ENCODE results near the gene FAM131C. TPM values are rescaled to one million over a fixed set of nuclear protein-coding genes. Genes with fewer than 3 reads are reported as not detected.
A peak's percentile ranks its signal among the peaks of the same experiment; 100 is the strongest.

FAM131C gene
- total and polyA plus RNA-seq, 5 donors, result 2.6 to 11.5 (median 4.5) TPM

DNA sequence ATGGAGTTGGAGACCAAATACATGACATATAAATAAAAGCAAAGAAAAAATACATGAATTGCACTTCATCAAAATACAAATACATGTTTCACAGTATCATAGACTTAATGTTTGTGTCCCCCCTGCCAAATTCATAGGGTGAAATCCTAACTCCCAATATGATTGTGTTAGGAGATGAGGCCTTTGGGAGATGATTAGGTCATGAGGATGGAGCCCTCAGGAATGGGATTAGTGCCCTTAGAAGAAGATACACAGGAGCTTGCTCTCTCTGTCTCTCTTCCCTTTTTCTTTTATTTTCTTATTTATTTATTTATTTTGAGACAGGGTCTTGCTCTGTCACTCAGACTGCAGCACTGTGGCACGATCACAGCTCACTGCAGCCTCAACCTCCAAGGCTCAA lies 26.0 kb upstream of the FAM131C start:
- intact Hi-C loops (cut with DNase I), result no loop called here
- 96% methylated on average over 1 of the region's 1 CpG for WGBS
- no peak for ATAC-seq

DNA sequence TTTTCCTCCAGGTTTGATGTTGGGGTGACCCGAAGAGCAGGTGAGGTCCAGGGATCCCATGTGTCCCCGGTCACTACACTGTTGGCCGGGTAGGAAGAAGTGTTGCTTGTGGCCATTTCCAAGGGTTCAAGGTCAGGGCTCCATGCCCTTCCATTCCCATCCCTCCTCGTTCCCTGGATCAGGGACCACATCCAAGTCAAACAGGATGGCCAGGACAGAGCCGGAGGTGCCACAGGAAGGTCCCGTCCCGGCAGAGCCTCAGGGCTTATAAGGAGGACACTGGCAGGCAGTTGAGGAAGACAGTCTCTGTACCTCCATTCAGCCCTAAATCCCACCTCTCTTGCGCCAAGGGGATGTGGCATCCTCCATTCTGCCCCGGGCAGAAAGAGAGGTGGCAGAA lies 22.0 kb upstream of the FAM131C start:
- Histone ChIP-seq H3K27ac (ENCODE audit: low read length) (no peak overlapping the region), H3K27me3 (ENCODE audit: control insufficient read depth, insufficient read depth) (no peaks in the 10 kb centered on the region), H3K4me1 (ENCODE audit: control insufficient read depth, insufficient read depth, low read length) (no peaks in the 10 kb centered on the region), H3K9me3 (ENCODE audit: control insufficient read depth, low read length) (no peaks in the 10 kb centered on the region), H3K4me3 (ENCODE audit: low read length) (no peak overlapping the region)
- peak in 1 of 2 donors; percentile 15 for ATAC-seq
- intact Hi-C loops (cut with DNase I), result no loop called here
- 60% methylated on average over 9 of the region's 9 CpGs for WGBS
- DNase-seq, result peak in 1 of 3 donors; percentile 7

More for the DNA sequence above, 26.0 kb upstream of the FAM131C start:
- Histone ChIP-seq H3K9me3 (ENCODE audit: control insufficient read depth, low read length) (no peaks in the 10 kb centered on the region), H3K4me3 (ENCODE audit: low read length) (no peak overlapping the region), H3K27ac (ENCODE audit: low read length) (no peak overlapping the region), H3K4me1 (ENCODE audit: control insufficient read depth, insufficient read depth, low read length) (no peaks in the 10 kb centered on the region), H3K27me3 (ENCODE audit: control insufficient read depth, insufficient read depth) (no peaks in the 10 kb centered on the region)
- no peak for DNase-seq

DNA sequence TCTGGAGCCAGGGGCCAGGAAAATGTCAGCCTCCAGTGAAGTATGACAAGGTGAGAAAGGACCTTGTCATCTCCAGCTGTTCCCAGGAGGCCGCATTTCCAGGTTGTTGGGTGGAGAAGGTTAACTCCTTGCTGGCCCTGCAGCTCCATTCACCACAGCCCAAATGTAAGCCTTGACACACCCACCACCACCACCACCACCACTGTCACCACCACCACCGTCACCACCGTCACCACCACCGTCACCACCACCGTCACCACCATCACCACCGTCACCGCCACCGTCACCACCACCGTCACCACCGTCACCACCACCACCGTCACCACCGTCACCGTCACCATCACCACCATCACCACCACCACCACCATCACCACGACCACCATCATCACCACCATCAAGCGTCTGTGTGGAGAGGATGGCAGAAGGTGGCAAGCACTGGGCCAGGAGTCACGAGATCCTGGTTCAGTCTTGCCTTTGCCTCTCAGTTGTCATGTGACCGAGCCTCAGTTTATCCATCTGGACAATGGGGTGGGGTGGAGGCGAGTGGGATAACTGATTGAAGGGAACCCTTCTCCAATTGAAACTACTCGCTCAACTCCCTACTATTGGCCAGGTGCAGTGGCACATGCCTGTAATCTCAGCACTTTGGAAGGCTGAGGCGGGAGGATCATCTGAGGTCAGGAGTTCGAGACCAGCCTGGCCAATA lies 21.2 kb upstream of the FAM131C start:
- DNase-seq, result no peak
- intact Hi-C loops (cut with DNase I), result no loop called here

DNA sequence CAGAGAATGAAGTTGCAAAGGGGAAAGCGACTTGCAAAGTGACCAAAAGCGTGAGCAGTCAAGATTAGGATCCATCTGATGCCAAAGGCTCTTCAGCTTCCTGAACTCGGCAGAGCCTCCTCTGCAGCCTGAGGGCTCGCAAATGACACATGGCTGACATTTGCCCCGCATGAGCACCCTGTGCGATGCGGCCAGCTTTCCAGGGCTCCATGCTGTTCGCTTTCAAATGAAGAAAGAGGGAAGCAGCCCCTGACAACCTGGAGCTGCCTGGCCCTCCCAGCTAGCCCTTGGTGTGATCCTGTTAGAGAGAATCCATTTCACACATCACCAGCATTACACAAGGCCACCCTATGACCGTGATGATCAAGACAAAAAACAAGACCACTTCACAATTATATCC lies 20.2 kb upstream of the FAM131C start:
- H3K27me3 ChIP-seq (ENCODE audit: control insufficient read depth, insufficient read depth), result no peaks in the 10 kb centered on the region
- intact Hi-C loops (cut with DNase I), result no loop called here
- ATAC-seq, result no peak
- DNase-seq, result no peak
- 69% methylated on average over 9 of the region's 9 CpGs for WGBS
- H3K4me3 ChIP-seq (ENCODE audit: low read length), result no peak overlapping the region
- H3K4me1 ChIP-seq (ENCODE audit: control insufficient read depth, insufficient read depth, low read length), result no peaks in the 10 kb centered on the region
- no peak overlapping the region for H3K27ac ChIP-seq (ENCODE audit: low read length)
- no peaks in the 10 kb centered on the region for H3K9me3 ChIP-seq (ENCODE audit: control insufficient read depth, low read length)

More for the DNA sequence above, 21.2 kb upstream of the FAM131C start:
- 95% methylated on average over 21 of the region's 21 CpGs for WGBS
- H3K4me1 ChIP-seq (ENCODE audit: control insufficient read depth, insufficient read depth, low read length), result no peaks in the 10 kb centered on the region
- H3K27ac ChIP-seq (ENCODE audit: low read length), result no peak overlapping the region
- no peak overlapping the region for H3K4me3 ChIP-seq (ENCODE audit: low read length)
- no peak for ATAC-seq
- H3K9me3 ChIP-seq (ENCODE audit: control insufficient read depth, low read length), result no peaks in the 10 kb centered on the region
- no peaks in the 10 kb centered on the region for H3K27me3 ChIP-seq (ENCODE audit: control insufficient read depth, insufficient read depth)

DNA sequence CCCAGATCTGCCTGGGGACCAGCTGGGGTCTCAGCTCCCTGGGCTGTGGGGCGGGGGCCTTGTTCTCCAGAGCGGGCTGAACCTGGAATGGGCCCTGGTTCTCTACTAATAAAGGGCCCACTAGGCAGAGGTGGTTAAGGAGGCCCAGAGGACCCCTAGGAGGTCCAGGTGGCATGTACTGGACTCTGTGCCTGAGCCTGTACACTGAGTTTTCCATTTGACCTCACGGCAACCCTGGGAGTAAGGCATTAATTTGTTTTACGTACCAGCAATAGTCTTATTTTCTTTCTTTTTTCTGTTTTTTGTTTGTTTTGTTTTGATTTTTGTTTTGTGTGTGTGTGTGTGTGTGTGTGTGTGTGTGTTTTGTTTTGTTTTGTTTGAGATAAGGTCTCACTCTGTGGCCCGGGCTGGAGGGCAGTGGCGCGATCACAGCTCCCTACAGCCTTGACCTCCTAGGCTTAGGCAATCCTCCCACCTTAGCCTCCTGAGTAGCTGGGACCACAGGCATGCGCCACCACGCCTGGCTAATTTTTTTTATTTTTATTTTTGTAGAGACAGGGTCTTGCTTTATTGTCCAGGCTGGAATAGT lies 19.6 kb upstream of the FAM131C start:
- Histone ChIP-seq H3K4me3 (ENCODE audit: low read length) (no peak overlapping the region), H3K9me3 (ENCODE audit: control insufficient read depth, low read length) (no peaks in the 10 kb centered on the region), H3K27me3 (ENCODE audit: control insufficient read depth, insufficient read depth) (no peaks in the 10 kb centered on the region), H3K27ac (ENCODE audit: low read length) (no peak overlapping the region), H3K4me1 (ENCODE audit: control insufficient read depth, insufficient read depth, low read length) (no peaks in the 10 kb centered on the region)
- intact Hi-C loops (cut with DNase I), result no loop called here
- 95% methylated on average over 9 of the region's 9 CpGs for WGBS
- ATAC-seq, result no peak
- no peak for DNase-seq

DNA sequence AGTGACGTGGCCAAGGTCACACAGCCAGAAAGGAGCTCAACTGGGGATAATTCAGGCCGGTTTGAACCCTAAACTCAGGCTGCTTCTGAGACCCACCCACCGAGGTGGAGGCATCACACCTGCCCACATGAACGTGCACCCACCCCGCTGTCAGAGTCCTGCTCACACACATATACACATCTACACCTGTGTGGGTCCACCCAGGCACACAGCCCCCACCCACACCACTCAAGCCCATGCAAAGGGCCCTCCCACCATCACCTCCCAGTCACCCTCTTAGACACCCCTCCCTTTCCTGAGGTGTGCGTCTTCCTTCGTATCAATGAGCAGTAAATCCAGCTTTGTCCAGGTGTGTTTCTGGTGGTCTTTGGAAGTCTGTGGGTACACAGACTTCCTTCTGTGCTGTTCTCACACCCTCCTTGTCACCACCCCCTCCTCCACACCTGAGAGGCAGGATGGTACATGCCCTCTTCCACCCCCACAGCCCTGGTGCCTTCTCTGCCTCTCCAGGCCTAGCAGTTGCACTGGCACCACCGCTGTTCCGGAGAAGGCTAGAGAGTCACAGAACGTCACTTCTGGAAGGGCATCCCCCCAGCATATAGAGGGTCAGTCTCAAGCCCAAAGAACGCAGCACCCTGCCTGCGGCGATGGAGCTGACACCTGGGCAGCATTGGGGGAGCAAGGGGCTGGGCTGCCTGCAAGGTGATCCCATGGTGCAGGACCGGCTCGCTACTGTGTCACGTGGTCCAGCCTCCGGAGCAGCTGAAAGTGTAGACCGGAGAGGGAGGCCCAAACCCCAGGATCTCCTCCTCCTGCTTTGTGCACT lies 18.9 kb upstream of the FAM131C start:
- no peak for DNase-seq
- 90% methylated on average over 18 of the region's 18 CpGs for WGBS
- H3K9me3 ChIP-seq (ENCODE audit: control insufficient read depth, low read length), result no peaks in the 10 kb centered on the region
- no peak for ATAC-seq
- H3K4me3 ChIP-seq (ENCODE audit: low read length), result no peak overlapping the region
- intact Hi-C loops (cut with DNase I), result no loop called here
- no peaks in the 10 kb centered on the region for H3K27me3 ChIP-seq (ENCODE audit: control insufficient read depth, insufficient read depth)
- H3K27ac ChIP-seq (ENCODE audit: low read length), result no peak overlapping the region
- no peaks in the 10 kb centered on the region for H3K4me1 ChIP-seq (ENCODE audit: control insufficient read depth, insufficient read depth, low read length)

DNA sequence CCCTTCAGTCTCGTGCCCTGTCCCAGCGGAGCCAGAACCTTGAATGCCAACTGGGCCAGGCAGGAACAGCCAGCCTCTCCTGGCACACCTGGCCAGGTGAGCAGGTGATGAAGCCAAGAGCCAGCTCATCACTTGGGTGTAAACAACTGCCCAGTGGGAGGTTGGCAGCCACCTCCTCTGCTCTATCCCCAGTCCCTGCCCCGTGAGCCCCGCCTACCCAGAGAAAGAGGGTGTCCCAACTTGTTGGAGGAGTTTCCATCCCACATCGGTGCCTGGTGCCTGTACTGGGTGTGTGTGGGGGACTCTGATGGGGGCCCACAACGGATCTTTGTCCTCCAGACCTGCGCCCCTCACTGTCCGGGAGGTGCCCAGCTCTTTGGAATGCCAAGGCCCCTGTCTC lies 17.8 kb upstream of the FAM131C start:
- intact Hi-C loops (cut with DNase I), result no loop called here
- no peaks in the 10 kb centered on the region for H3K27me3 ChIP-seq (ENCODE audit: control insufficient read depth, insufficient read depth)
- no peak for DNase-seq
- 86% methylated on average over 8 of the region's 8 CpGs for WGBS
- no peaks in the 10 kb centered on the region for H3K4me1 ChIP-seq (ENCODE audit: control insufficient read depth, insufficient read depth, low read length)
- H3K4me3 ChIP-seq (ENCODE audit: low read length), result no peak overlapping the region
- no peaks in the 10 kb centered on the region for H3K9me3 ChIP-seq (ENCODE audit: control insufficient read depth, low read length)
- no peak for ATAC-seq
- no peak overlapping the region for H3K27ac ChIP-seq (ENCODE audit: low read length)

DNA sequence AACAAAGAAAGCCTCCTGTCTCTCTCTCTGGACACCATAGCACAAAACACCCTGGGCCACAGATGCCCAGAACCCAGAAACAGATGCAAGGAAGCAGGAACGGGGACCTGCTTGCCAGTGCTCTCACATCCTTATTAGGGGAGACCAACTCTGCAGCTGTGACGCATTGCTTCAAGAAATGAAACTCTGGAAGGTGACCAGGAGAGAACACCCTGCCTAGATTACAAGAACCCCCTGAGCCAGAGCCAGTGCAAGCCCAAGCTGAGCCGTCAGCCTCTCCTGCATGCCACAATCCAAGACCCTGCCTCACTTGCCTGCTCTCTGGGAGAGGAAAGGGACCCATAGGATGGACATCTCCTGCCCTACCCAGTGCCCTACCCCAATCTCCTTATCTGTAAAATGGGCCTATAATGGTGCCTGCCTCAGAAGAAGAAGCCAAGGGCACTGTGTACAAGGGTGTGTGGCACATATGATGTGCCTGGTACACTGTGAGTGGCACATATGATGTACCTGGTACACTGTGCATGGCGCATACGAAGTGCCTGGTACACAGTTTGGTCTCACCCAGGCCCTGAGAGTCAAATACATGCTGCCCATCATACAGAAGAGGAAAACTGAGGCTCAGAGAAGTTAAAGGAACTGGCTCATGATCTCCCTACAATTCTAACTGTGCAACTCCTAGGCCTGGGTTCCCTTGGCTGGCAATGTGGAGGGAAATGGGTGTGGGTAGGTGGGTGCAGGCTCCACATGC lies 16.8 kb upstream of the FAM131C start:
- Histone ChIP-seq H3K27ac (ENCODE audit: low read length) (no peak overlapping the region), H3K4me1 (ENCODE audit: control insufficient read depth, insufficient read depth, low read length) (no peaks in the 10 kb centered on the region), H3K4me3 (ENCODE audit: low read length) (no peak overlapping the region), H3K27me3 (ENCODE audit: control insufficient read depth, insufficient read depth) (no peaks in the 10 kb centered on the region), H3K9me3 (ENCODE audit: control insufficient read depth, low read length) (no peaks in the 10 kb centered on the region)
- WGBS, result 80% methylated on average over 5 of the region's 5 CpGs
- intact Hi-C loops (cut with DNase I), result no loop called here
- no peak for ATAC-seq
- DNase-seq, result no peak

DNA sequence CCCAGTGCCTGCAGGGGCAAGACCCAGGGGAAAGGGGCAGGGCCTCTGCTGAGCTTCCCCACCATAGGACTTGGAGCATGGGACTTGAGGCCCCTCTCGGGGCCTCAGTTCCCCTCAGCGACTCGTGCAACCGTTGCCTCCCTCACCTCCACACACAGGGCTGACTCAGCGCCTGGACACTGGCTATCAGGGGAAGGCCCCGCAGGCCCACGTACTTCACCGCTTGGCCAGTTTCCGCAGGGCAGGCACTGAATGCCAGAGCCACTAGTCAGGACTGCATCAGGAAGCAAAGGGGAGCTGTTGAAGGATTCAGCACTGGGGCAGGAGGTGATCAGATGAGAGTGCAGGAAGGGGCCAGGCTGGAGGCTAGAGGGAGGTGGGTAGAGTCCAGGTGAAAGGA lies 15.5 kb upstream of the FAM131C start:
- peak in 1 of 2 donors; percentile 19 for ATAC-seq
- DNase-seq, result no peak
- no peaks in the 10 kb centered on the region for H3K27me3 ChIP-seq (ENCODE audit: control insufficient read depth, insufficient read depth)
- 70% methylated on average over 9 of the region's 9 CpGs for WGBS
- H3K4me3 ChIP-seq (ENCODE audit: low read length), result no peak overlapping the region
- no peak overlapping the region for H3K27ac ChIP-seq (ENCODE audit: low read length)
- intact Hi-C loops (cut with DNase I), result loop anchor here in 1 of 4 donors (5.0 to 10.0 kb wide), 2 partner anchors 46 to 153 kb away; no protein-coding TSS in a partner anchor
- no peaks in the 10 kb centered on the region for H3K4me1 ChIP-seq (ENCODE audit: control insufficient read depth, insufficient read depth, low read length)
- no peaks in the 10 kb centered on the region for H3K9me3 ChIP-seq (ENCODE audit: control insufficient read depth, low read length)

DNA sequence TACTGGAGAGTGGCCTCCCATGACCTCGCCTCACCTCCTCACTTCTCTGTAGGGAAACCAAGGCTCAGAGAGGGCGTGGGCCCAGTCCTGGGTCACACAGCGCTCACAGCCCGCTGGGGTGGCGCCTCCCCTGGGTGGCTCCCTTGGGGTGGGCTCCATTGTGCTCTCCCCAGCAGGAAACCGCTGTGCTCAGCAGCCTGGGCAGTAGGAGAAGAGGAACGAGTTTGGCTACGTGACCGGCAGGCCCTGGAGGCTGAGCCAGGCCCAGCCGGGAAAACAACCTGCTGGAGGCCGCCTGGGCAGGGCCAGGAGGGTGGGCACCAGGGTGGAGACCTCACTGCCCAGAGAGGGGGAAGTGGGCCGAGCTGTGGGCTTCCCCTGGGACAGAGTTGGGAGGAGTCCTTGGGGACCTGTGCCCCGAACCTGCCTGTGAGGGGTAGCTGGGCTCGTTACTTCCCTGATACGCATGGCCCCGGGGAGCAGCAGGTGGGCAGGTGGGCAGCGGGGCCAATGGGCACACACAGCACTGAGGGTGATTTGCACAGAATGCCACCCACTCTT lies 15.0 kb upstream of the FAM131C start:
- 78% methylated on average over 17 of the region's 17 CpGs for WGBS
- no peak overlapping the region for H3K27ac ChIP-seq (ENCODE audit: low read length)
- ATAC-seq, result peak; percentile 30 to 42

More for the DNA sequence above, 15.0 kb upstream of the FAM131C start:
- H3K9me3 ChIP-seq (ENCODE audit: control insufficient read depth, low read length), result no peaks in the 10 kb centered on the region
- intact Hi-C loops (cut with DNase I), result loop anchor here in 1 of 4 donors (5.0 to 10.0 kb wide), 2 partner anchors 46 to 154 kb away; no protein-coding TSS in a partner anchor
- DNase-seq, result no peak
- H3K4me1 ChIP-seq (ENCODE audit: control insufficient read depth, insufficient read depth, low read length), result no peaks in the 10 kb centered on the region
- no peak overlapping the region for H3K4me3 ChIP-seq (ENCODE audit: low read length)
- H3K27me3 ChIP-seq (ENCODE audit: control insufficient read depth, insufficient read depth), result no peaks in the 10 kb centered on the region
